ENCODE results near the gene STIM2. TPM values are rescaled to one million over a fixed set of nuclear protein-coding genes. Genes with fewer than 3 reads are reported as not detected.

STIM2 gene
- total and polyA plus RNA-seq, 2 donors (not counting 1 experiment from before 2014, with no cell fraction given): 48.6 to 96.0 TPM

GRCh38 chr4:26930964-26931363 is 70.3 kb downstream of the STIM2 start:
- ChIA-PET CTCF (interaction anchor here (0.6 kb wide), 1 partner anchor 69 kb away, joined by 3 read pairs; no protein-coding TSS in a partner anchor), POLR2A (no interaction called here)
- H3K4me2 ChIP-seq (replicated peaks; ENCODE audit: low read depth, low read length, poor library complexity, severe bottlenecking): no peak overlapping the region
- TF ChIP-seq, protein P1, sequence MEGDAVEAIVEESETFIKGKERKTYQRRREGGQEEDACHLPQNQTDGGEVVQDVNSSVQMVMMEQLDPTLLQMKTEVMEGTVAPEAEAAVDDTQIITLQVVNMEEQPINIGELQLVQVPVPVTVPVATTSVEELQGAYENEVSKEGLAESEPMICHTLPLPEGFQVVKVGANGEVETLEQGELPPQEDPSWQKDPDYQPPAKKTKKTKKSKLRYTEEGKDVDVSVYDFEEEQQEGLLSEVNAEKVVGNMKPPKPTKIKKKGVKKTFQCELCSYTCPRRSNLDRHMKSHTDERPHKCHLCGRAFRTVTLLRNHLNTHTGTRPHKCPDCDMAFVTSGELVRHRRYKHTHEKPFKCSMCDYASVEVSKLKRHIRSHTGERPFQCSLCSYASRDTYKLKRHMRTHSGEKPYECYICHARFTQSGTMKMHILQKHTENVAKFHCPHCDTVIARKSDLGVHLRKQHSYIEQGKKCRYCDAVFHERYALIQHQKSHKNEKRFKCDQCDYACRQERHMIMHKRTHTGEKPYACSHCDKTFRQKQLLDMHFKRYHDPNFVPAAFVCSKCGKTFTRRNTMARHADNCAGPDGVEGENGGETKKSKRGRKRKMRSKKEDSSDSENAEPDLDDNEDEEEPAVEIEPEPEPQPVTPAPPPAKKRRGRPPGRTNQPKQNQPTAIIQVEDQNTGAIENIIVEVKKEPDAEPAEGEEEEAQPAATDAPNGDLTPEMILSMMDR (IDR thresholded peaks at IDR 0.05): no peak
- no peak for TF ChIP-seq EZH2 (IDR thresholded peaks at IDR 0.05; ENCODE audit: borderline replicate concordance, insufficient read depth, low read depth, low read length, poor library complexity, severe bottlenecking)
- H3K9me3 ChIP-seq (ENCODE audit: control extremely low read depth in 1 of 3, control insufficient read depth in 2 of 3, insufficient read depth in 1 of 3, low read length in 2 of 3): no peaks in the 10 kb centered on the region
- no peak overlapping the region for H3K4me3 ChIP-seq (ENCODE audit: control extremely low read depth in 1 of 5, extremely low read depth in 1 of 5, insufficient read depth in 1 of 5, low read depth in 2 of 5, low read length in 4 of 5)
- H3K79me2 ChIP-seq (ENCODE audit: control insufficient read depth, insufficient read depth, low read length): peaks cover 45% of the 10 kb centered on the region
- no peak for DNase-seq
- no peak overlapping the region for H3K9ac ChIP-seq (ENCODE audit: low read length)
- intact Hi-C loops (cut with micrococcal nuclease): loop anchor here (5.0 kb wide), 1 partner anchor 44 kb away; no protein-coding TSS in a partner anchor
- no peak for ATAC-seq (ENCODE audit: low read depth)
- no peak overlapping the region for H3K27ac Mint-ChIP-seq
- WGBS (ENCODE audit: insufficient coverage): 89% methylated on average over 2 of the region's 4 CpGs
- H3K4me3 Mint-ChIP-seq: no peak overlapping the region
- H3K4me1 Mint-ChIP-seq: peaks cover 31% of the 10 kb centered on the region
- H4K20me1 ChIP-seq (ENCODE audit: control insufficient read depth, insufficient read depth, low read length, poor library complexity, severe bottlenecking): peaks cover 2% of the 10 kb centered on the region
- H3K27ac ChIP-seq (ENCODE audit: low read length in 2 of 2): peak overlapping the region in 1 of 2 donors; percentile 6
- no peaks in the 10 kb centered on the region for H3K27me3 Mint-ChIP-seq
- H3K36me3 ChIP-seq (replicated peaks in 1 of 2; ENCODE audit: control extremely low read depth in 1 of 2, control insufficient read depth in 1 of 2, extremely low read depth in 1 of 2, insufficient read depth in 2 of 2, low read length in 1 of 2): peaks cover 0 to 1% of the 10 kb centered on the region in 2 experiments
- no peaks in the 10 kb centered on the region for H3K27me3 ChIP-seq (replicated peaks in 1 of 4; ENCODE audit: control extremely low read depth in 1 of 4, control insufficient read depth in 3 of 4, insufficient read depth in 4 of 4, low read length in 3 of 4)
- peaks cover 7 to 8% of the 10 kb centered on the region in 2 donors for H3K4me1 ChIP-seq (ENCODE audit: control insufficient read depth in 2 of 2, insufficient read depth in 2 of 2, low read length in 2 of 2)
- no peaks in the 10 kb centered on the region for H3K9me3 Mint-ChIP-seq (ENCODE audit: insufficient read depth)
- no peak overlapping the region for H2AFZ ChIP-seq (ENCODE audit: insufficient read depth, low read depth, low read length, poor library complexity, severe bottlenecking)

DNA sequence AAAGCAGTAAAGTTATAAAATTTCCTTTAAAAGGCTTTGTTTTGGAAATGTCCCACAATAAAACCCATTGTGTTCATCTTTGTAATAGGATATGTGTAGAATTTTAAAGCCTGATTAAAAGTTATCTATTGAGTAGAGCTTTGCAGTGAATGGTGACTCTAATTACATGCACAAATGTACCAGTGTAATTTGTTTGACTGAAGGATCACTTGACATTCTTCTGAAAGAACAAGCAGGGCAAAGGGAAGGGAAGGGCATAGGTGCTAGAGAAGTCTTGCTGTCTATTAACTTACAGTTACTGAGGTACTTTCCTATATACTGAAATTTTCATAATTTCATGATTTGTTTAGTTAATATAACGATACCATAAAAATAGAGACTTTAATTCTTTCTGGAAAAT is 70.8 kb downstream of the STIM2 start:
- no peaks in the 10 kb centered on the region for H3K9me3 Mint-ChIP-seq (ENCODE audit: insufficient read depth)

More for the DNA sequence above, 70.8 kb downstream of the STIM2 start:
- no peak overlapping the region for H3K4me2 ChIP-seq (replicated peaks; ENCODE audit: low read depth, low read length, poor library complexity, severe bottlenecking)
- no peak overlapping the region for H3K4me3 ChIP-seq (ENCODE audit: control extremely low read depth in 1 of 5, extremely low read depth in 1 of 5, insufficient read depth in 1 of 5, low read depth in 2 of 5, low read length in 4 of 5)
- H4K20me1 ChIP-seq (ENCODE audit: control insufficient read depth, insufficient read depth, low read length, poor library complexity, severe bottlenecking): peaks cover 7% of the 10 kb centered on the region
- no peaks in the 10 kb centered on the region for H3K27me3 ChIP-seq (replicated peaks in 1 of 4; ENCODE audit: control extremely low read depth in 1 of 4, control insufficient read depth in 3 of 4, insufficient read depth in 4 of 4, low read length in 3 of 4)
- H3K27ac ChIP-seq (ENCODE audit: low read length in 2 of 2): peak overlapping the region in 1 of 2 donors; percentile 15
- H3K9me3 ChIP-seq (ENCODE audit: control extremely low read depth in 1 of 3, control insufficient read depth in 2 of 3, insufficient read depth in 1 of 3, low read length in 2 of 3): no peaks in the 10 kb centered on the region
- no peak overlapping the region for H2AFZ ChIP-seq (ENCODE audit: insufficient read depth, low read depth, low read length, poor library complexity, severe bottlenecking)
- H3K79me2 ChIP-seq (ENCODE audit: control insufficient read depth, insufficient read depth, low read length): peaks cover 49% of the 10 kb centered on the region
- Mint-ChIP-seq H3K4me1 (peaks cover 36% of the 10 kb centered on the region), H3K27ac (no peak overlapping the region), H3K27me3 (no peaks in the 10 kb centered on the region), H3K4me3 (no peak overlapping the region)
- peaks cover 7 to 13% of the 10 kb centered on the region in 2 donors for H3K4me1 ChIP-seq (ENCODE audit: control insufficient read depth in 2 of 2, insufficient read depth in 2 of 2, low read length in 2 of 2)
- ATAC-seq (ENCODE audit: low read depth) (no peak), DNase-seq (no peak)
- intact Hi-C loops (cut with micrococcal nuclease): loop anchor here (5.0 kb wide), 1 partner anchor 44 kb away; no protein-coding TSS in a partner anchor
- ChIA-PET CTCF (interaction anchor here (0.6 kb wide), 1 partner anchor 70 kb away, joined by 3 read pairs; no protein-coding TSS in a partner anchor), POLR2A (no interaction called here)
- TF ChIP-seq, protein P1 (IDR thresholded peaks at IDR 0.05): no peak
- no peak for TF ChIP-seq EZH2 (IDR thresholded peaks at IDR 0.05; ENCODE audit: borderline replicate concordance, insufficient read depth, low read depth, low read length, poor library complexity, severe bottlenecking)
- peaks cover 0 to 1% of the 10 kb centered on the region in 2 experiments for H3K36me3 ChIP-seq (replicated peaks in 1 of 2; ENCODE audit: control extremely low read depth in 1 of 2, control insufficient read depth in 1 of 2, extremely low read depth in 1 of 2, insufficient read depth in 2 of 2, low read length in 1 of 2)
- WGBS (ENCODE audit: insufficient coverage): no CpG with 5 or more reads among the region's 1 CpG
- no peak overlapping the region for H3K9ac ChIP-seq (ENCODE audit: low read length)

All from B cell (primary cell).